ENCODE measurements around the gene IL18. TPM values are rescaled to one million over a fixed set of nuclear protein-coding genes. Genes with fewer than 3 reads are reported as not detected.
"Not testable (repeated sequence)": the region's sequence is repeated elsewhere in the genome, so short reads cannot be mapped to it uniquely, and the experiment has no call there.

Gene IL18
- total RNA-seq, 1 experiment from 2014 or later = 61.6 TPM

- H3K9me2 ChIP-seq (replicated peaks; ENCODE audit: low read length) = no peaks in the 10 kb centered on the region
- H3F3A ChIP-seq (ENCODE audit: low read length, unreplicated experiment) = no peaks in the 10 kb centered on the region
- TF ChIP-seq EZH2 (IDR thresholded peaks at IDR 0.05; ENCODE audit: low read length, unreplicated experiment) (no peak), EZH2phosphoT487 (IDR thresholded peaks at IDR 0.05; ENCODE audit: borderline replicate concordance, low read length) (no peak)
- no peak overlapping the region for H3K27ac ChIP-seq (ENCODE audit: low read length)
- H4K20me1 ChIP-seq (ENCODE audit: low read length) = no peaks in the 10 kb centered on the region
- no peaks in the 10 kb centered on the region for H3K79me2 ChIP-seq (ENCODE audit: low read length)
- no peak overlapping the region for H3K9ac ChIP-seq (ENCODE audit: low read length)
- H3K4me3 ChIP-seq (ENCODE audit: low read length) = no peak overlapping the region
- POLR2A ChIA-PET (ENCODE audit: unreplicated experiment) = no interaction called here
- H3K27me3 ChIP-seq (ENCODE audit: low read length) = no peaks in the 10 kb centered on the region
- H2AFZ ChIP-seq (ENCODE audit: low read length) = no peak overlapping the region
- DNase-seq (no peak), ATAC-seq (no peak)
- H3K36me3 ChIP-seq (ENCODE audit: low read depth, low read length) = no peaks in the 10 kb centered on the region
- no peak overlapping the region for H3K4me2 ChIP-seq (ENCODE audit: low read length)
- BruUV-seq (replicated peaks) = no TSS peak
- CTCF ChIA-PET = interaction anchor here (0.7 kb wide), 1 partner anchor 77 kb away, joined by 4 read pairs; no protein-coding TSS in a partner anchor
- intact Hi-C loops (cut with micrococcal nuclease) = no loop called here
- no peaks in the 10 kb centered on the region for H3K9me3 ChIP-seq (ENCODE audit: low read length)
- H3K4me1 ChIP-seq (ENCODE audit: insufficient read depth, low read length) = peaks cover 5% of the 10 kb centered on the region; the same call in 1 of the 2 replicates
Measured at GRCh38 chr11:112196519-112197087, 32.7 kb upstream of the IL18 start.

DNA sequence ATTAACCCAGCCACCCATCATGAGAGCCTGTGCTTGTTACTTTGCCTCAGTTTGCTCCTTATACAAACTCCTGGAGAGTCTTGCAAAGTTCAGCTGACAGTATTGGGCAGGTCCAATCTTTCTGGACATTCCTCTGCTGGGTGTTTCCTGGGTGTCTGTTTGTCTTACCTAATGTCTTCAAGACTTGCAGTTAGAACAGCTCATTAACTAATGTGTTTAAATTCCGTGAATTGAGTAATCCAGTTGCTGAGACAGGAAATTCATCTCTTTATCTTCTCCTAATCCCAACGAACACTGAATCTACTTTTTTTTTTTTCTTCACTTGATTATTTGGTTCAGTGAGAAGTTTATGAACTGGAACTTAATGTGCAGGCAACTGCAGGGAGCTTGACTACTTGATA, 32.1 kb upstream of the IL18 start:
- H2AFZ ChIP-seq (ENCODE audit: low read length) = no peak overlapping the region
- DNase-seq (peak; percentile 22), ATAC-seq (peak; percentile 42; the same call in 1 of the 2 replicates)
- no peak overlapping the region for H3K4me2 ChIP-seq (ENCODE audit: low read length)
- no peaks in the 10 kb centered on the region for H3K9me2 ChIP-seq (replicated peaks; ENCODE audit: low read length)
- intact Hi-C loops (cut with micrococcal nuclease) = no loop called here
- no peaks in the 10 kb centered on the region for H3K36me3 ChIP-seq (ENCODE audit: low read depth, low read length)
- CTCF ChIA-PET = interaction anchor here (0.7 kb wide), 1 partner anchor 76 kb away, joined by 4 read pairs; no protein-coding TSS in a partner anchor
- H3K27ac ChIP-seq (ENCODE audit: low read length) = no peak overlapping the region
- no peaks in the 10 kb centered on the region for H3K27me3 ChIP-seq (ENCODE audit: low read length)
- no peaks in the 10 kb centered on the region for H4K20me1 ChIP-seq (ENCODE audit: low read length)
- H3K4me3 ChIP-seq (ENCODE audit: low read length) = no peak overlapping the region
- POLR2A ChIA-PET (ENCODE audit: unreplicated experiment) = no interaction called here
- no TSS peak for BruUV-seq (replicated peaks)
- H3K9ac ChIP-seq (ENCODE audit: low read length) = no peak overlapping the region
- H3F3A ChIP-seq (ENCODE audit: low read length, unreplicated experiment) = no peaks in the 10 kb centered on the region
- H3K4me1 ChIP-seq (ENCODE audit: insufficient read depth, low read length) = peaks cover 5% of the 10 kb centered on the region; the same call in 1 of the 2 replicates
- H3K79me2 ChIP-seq (ENCODE audit: low read length) = no peaks in the 10 kb centered on the region
- TF ChIP-seq EZH2phosphoT487 (IDR thresholded peaks at IDR 0.05; ENCODE audit: borderline replicate concordance, low read length) (no peak), EZH2 (IDR thresholded peaks at IDR 0.05; ENCODE audit: low read length, unreplicated experiment) (no peak)
- TF ChIP-seq, protein P1, sequence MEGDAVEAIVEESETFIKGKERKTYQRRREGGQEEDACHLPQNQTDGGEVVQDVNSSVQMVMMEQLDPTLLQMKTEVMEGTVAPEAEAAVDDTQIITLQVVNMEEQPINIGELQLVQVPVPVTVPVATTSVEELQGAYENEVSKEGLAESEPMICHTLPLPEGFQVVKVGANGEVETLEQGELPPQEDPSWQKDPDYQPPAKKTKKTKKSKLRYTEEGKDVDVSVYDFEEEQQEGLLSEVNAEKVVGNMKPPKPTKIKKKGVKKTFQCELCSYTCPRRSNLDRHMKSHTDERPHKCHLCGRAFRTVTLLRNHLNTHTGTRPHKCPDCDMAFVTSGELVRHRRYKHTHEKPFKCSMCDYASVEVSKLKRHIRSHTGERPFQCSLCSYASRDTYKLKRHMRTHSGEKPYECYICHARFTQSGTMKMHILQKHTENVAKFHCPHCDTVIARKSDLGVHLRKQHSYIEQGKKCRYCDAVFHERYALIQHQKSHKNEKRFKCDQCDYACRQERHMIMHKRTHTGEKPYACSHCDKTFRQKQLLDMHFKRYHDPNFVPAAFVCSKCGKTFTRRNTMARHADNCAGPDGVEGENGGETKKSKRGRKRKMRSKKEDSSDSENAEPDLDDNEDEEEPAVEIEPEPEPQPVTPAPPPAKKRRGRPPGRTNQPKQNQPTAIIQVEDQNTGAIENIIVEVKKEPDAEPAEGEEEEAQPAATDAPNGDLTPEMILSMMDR (conservative IDR thresholded peaks at IDR 0.05; ENCODE audit: low read depth, low read length) = no peak
- no peaks in the 10 kb centered on the region for H3K9me3 ChIP-seq (ENCODE audit: low read length)

- CTCF ChIA-PET; H3F3A ChIP-seq (ENCODE audit: low read length, unreplicated experiment); H3K4me3 ChIP-seq (ENCODE audit: low read length); intact Hi-C loops (cut with micrococcal nuclease); BruUV-seq (replicated peaks); H3K36me3 ChIP-seq (ENCODE audit: low read depth, low read length); H3K79me2 ChIP-seq (ENCODE audit: low read length); H3K27ac ChIP-seq (ENCODE audit: low read length); H3K9me3 ChIP-seq (ENCODE audit: low read length); H3K27me3 ChIP-seq (ENCODE audit: low read length); H2AFZ ChIP-seq (ENCODE audit: low read length); H3K4me2 ChIP-seq (ENCODE audit: low read length); DNase-seq; H3K4me1 ChIP-seq (ENCODE audit: insufficient read depth, low read length); POLR2A ChIA-PET (ENCODE audit: unreplicated experiment); H3K9me2 ChIP-seq (replicated peaks; ENCODE audit: low read length); H3K9ac ChIP-seq (ENCODE audit: low read length); H4K20me1 ChIP-seq (ENCODE audit: low read length); ATAC-seq: not testable (repeated sequence)
Measured at GRCh38 chr11:112195113-112195512, 31.2 kb upstream of the IL18 start.

- TF ChIP-seq EZH2phosphoT487 (IDR thresholded peaks at IDR 0.05; ENCODE audit: borderline replicate concordance, low read length) = no peak
- no peaks in the 10 kb centered on the region for H3K27me3 ChIP-seq (ENCODE audit: low read length)
- no peak overlapping the region for H3K9ac ChIP-seq (ENCODE audit: low read length)
- BruUV-seq (replicated peaks) = no TSS peak
- ATAC-seq = no peak
- H3K9me2 ChIP-seq (replicated peaks; ENCODE audit: low read length) = no peaks in the 10 kb centered on the region
- intact Hi-C loops (cut with micrococcal nuclease) = no loop called here
- H3K79me2 ChIP-seq (ENCODE audit: low read length) = no peaks in the 10 kb centered on the region
- POLR2A ChIA-PET (ENCODE audit: unreplicated experiment) = no interaction called here
- H3K4me1 ChIP-seq (ENCODE audit: insufficient read depth, low read length) = no peaks in the 10 kb centered on the region
- H3K4me2 ChIP-seq (ENCODE audit: low read length) = no peak overlapping the region
- no peak overlapping the region for H2AFZ ChIP-seq (ENCODE audit: low read length)
- no peak overlapping the region for H3K27ac ChIP-seq (ENCODE audit: low read length)
- CTCF ChIA-PET = no interaction called here
- H3F3A ChIP-seq (ENCODE audit: low read length, unreplicated experiment) = no peaks in the 10 kb centered on the region
- no peaks in the 10 kb centered on the region for H3K9me3 ChIP-seq (ENCODE audit: low read length)
- H4K20me1 ChIP-seq (ENCODE audit: low read length) = no peaks in the 10 kb centered on the region
- no peaks in the 10 kb centered on the region for H3K36me3 ChIP-seq (ENCODE audit: low read depth, low read length)
- H3K4me3 ChIP-seq (ENCODE audit: low read length) = no peak overlapping the region
- no peak for DNase-seq
Measured at GRCh38 chr11:112186304-112186703, 22.4 kb upstream of the IL18 start.
